A673 (cell line): ENCODE data around the gene STAP1. TPM values are rescaled to one million over a fixed set of nuclear protein-coding genes. Genes with fewer than 3 reads are reported as not detected.

Experiments used
- BruUV-seq: library from RNA; stranded (reverse); fragments of 400-500 nt; replicated peaks from 2 replicates; lab custom pipeline; 2021; lab: Mats Ljungman, UMichigan
- CTCF ChIA-PET: fragments of 300-600 bp; sonication (Branson Sonifier 250); formaldehyde crosslinking; loops from one replicate; lab custom pipeline; 2022; ENCODE audit warnings: antibody characterized with exemption; lab: Charles Lee
- POLR2A ChIA-PET: fragments of 300-600 bp; sonication (Branson Sonifier 250); formaldehyde crosslinking; loops from one replicate; lab custom pipeline; 2022; ENCODE audit warnings: antibody characterized with exemption; ENCODE audit not compliant: low non-redundant PET; lab: Charles Lee
- DNase-seq: peaks from one replicate; pipeline ENCODE4 v3.0.0-alpha.2; 2015; ENCODE audit warnings: low spot score
- H3K27ac ChIP-seq: fragments of 200-600 bp; sonication (generic); 2 replicates; pipeline ENCODE4 v1.5.1; 2016; ENCODE audit warnings: mixed run types, low read depth, mild to moderate bottlenecking, mixed read lengths, antibody characterized with exemption, low read length; ENCODE audit not compliant: poor library complexity, severe bottlenecking
- H3K27me3 ChIP-seq: fragments of 200-600 bp; sonication (generic); replicated peaks from 2 replicates; pipeline ENCODE4 v1.6.1; 2017; ENCODE audit warnings: mixed run types, low read depth, mild to moderate bottlenecking, mixed read lengths, antibody characterized with exemption, low read length; ENCODE audit not compliant: insufficient read depth, poor library complexity
- H3K36me3 ChIP-seq: fragments of 200-600 bp; sonication (generic); 2 replicates; pipeline ENCODE4 v1.6.1; 2016; ENCODE audit warnings: mixed run types, mild to moderate bottlenecking, mixed read lengths, antibody characterized with exemption, low read length; ENCODE audit not compliant: insufficient read depth, poor library complexity, severe bottlenecking
- H3K4me1 ChIP-seq: fragments of 200-600 bp; sonication (generic); 2 replicates; pipeline ENCODE4 v1.6.1; 2017; ENCODE audit warnings: mixed run types, mild to moderate bottlenecking, mixed read lengths, antibody characterized with exemption, low read length; ENCODE audit not compliant: insufficient read depth, poor library complexity, severe bottlenecking
- H3K4me3 ChIP-seq: fragments of 200-600 bp; sonication (generic); 2 replicates; pipeline ENCODE4 v1.5.1; 2016; ENCODE audit warnings: low read depth, mixed run types, mild to moderate bottlenecking, mixed read lengths, low read length; ENCODE audit not compliant: poor library complexity, severe bottlenecking
- H3K9me3 ChIP-seq: fragments of 200-600 bp; sonication (generic); 2 replicates; pipeline ENCODE4 v1.6.1; 2016; ENCODE audit warnings: mixed run types, low read depth, mild to moderate bottlenecking, mixed read lengths, antibody characterized with exemption, low read length; ENCODE audit not compliant: poor library complexity, severe bottlenecking
- CTCF ChIP-seq: fragments of 300-800, 200-600 bp; sonication (generic); conservative IDR thresholded peaks from 2 replicates; pipeline ENCODE4 v1.5.1; 2017; ENCODE audit warnings: low read depth, mild to moderate bottlenecking, antibody characterized with exemption, low read length, moderate library complexity, mixed read lengths
- EZH2 ChIP-seq: fragments of 200-600 bp; sonication (generic); IDR thresholded peaks from 2 replicates; pipeline ENCODE4 v1.6.1; 2017; ENCODE audit warnings: borderline replicate concordance, low read depth, mild to moderate bottlenecking, mixed read lengths, antibody characterized with exemption, low read length; ENCODE audit not compliant: poor library complexity, severe bottlenecking
- intact Hi-C: fragments of 100-400 bp; cut with micrococcal nuclease; formaldehyde crosslinking; loops from one replicate; pipeline ENCODE4 v1.10.0; 2022; ENCODE audit not compliant: unreplicated experiment
- total RNA-seq: library from RNA; stranded (reverse); gene quantifications from 2 replicates; pipeline ENCODE4 v1.2.3, GENCODE V29; 2021

STAP1 gene
- total RNA-seq, 1 experiment from 2014 or later: not detected

DNA sequence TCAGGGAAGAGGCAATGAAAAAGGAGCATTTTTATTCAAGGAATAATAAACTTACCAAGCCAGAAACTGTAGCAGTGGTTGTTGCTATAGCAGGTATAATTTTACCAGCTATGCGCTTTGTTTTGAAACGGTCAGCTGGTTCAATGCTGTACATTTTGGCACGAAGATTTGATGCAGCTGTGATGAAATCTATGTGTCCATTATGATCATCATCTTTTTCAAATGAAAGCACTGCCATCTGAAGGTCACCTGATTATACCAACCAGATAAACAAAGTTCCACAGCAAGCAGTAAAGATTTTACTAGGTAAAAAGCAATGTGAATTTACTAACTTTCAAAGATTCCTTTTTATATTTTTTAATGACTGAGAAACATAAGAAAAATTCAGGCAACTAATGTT lies 66.4 kb downstream of the STAP1 start:
- BruUV-seq: no TSS peak
- Histone ChIP-seq H3K36me3 (no peaks in the 10 kb centered on the region), H3K27me3 (no peaks in the 10 kb centered on the region), H3K4me1 (no peaks in the 10 kb centered on the region), H3K27ac (no peak overlapping the region), H3K9me3 (no peaks in the 10 kb centered on the region), H3K4me3 (no peak overlapping the region)
- no peak for TF ChIP-seq CTCF
- ChIA-PET CTCF (no interaction called here), POLR2A (no interaction called here)
- intact Hi-C loops: no loop called here
- DNase-seq: no peak

DNA sequence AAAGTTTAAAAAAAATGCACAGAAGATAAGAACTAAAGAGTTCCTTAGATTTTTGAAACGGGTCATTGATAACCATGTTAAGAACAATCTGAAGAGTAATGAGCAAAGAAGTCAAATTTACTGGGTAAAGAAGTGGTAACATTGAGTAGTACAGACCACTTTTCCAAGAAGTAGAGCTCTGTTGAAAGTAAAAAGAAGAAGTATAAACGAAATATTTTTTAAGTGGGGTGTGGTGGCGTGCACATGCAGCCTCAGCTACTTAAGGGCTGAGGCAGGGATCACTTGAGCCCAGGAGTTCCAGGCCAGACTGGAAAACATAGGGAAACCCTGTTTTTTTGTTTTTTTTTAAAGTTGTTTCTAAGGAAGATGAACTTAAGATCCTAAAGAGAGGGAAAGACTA lies 74.0 kb downstream of the STAP1 start:
- TF ChIP-seq EZH2: no peak
- no peak for TF ChIP-seq CTCF
- Histone ChIP-seq H3K4me1 (no peaks in the 10 kb centered on the region), H3K36me3 (peaks cover 16% of the 10 kb centered on the region), H3K4me3 (no peak overlapping the region), H3K27me3 (no peaks in the 10 kb centered on the region), H3K9me3 (no peaks in the 10 kb centered on the region), H3K27ac (no peak overlapping the region)
- ChIA-PET POLR2A (no interaction called here), CTCF (no interaction called here)
- intact Hi-C loops: no loop called here
- BruUV-seq: no TSS peak
- DNase-seq: no peak

DNA sequence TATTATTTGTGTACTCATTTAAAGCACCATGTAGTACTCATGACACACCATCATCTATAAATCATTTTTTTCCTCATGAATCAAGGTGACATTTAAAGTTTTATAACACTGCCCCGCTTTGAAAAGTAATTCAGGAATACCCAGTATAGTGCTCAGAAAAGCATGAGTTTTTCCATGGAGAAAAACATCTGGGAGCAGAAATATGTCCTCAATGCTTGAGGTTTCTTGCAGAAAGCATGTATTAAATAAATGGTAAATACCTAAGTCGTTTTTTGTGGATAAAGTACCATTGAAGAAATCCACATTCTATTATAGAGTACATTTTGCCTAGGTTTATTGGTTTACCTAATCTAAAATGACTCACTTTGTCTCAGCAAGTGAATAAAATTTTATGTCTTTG lies 76.2 kb downstream of the STAP1 start:
- Histone ChIP-seq H3K27me3 (no peaks in the 10 kb centered on the region), H3K4me1 (no peaks in the 10 kb centered on the region), H3K36me3 (peaks cover 16% of the 10 kb centered on the region), H3K27ac (no peak overlapping the region), H3K4me3 (no peak overlapping the region), H3K9me3 (no peaks in the 10 kb centered on the region)
- intact Hi-C loops: no loop called here
- ChIA-PET CTCF (no interaction called here), POLR2A (no interaction called here)
- no peak for DNase-seq
- TF ChIP-seq EZH2 (no peak), CTCF (no peak)
- BruUV-seq: no TSS peak
